HG03025 (cell line): ENCODE results near the gene LRRC45.
A peak's percentile ranks its signal among the peaks of the same experiment; 100 is the strongest.
"Not testable (repeated sequence)": the region's sequence is repeated elsewhere in the genome, so short reads cannot be mapped to it uniquely, and the experiment has no call there.

ENCODE experiments used
- ATAC-seq: cut with Tn5 transposase; IDR thresholded peaks from one replicate; pipeline ENCODE4 v1.9.1; 2021; ENCODE audit warnings: mild to moderate bottlenecking, moderate library complexity; ENCODE audit not compliant: unreplicated experiment, low FRiP score

The LRRC45 gene

DNA sequence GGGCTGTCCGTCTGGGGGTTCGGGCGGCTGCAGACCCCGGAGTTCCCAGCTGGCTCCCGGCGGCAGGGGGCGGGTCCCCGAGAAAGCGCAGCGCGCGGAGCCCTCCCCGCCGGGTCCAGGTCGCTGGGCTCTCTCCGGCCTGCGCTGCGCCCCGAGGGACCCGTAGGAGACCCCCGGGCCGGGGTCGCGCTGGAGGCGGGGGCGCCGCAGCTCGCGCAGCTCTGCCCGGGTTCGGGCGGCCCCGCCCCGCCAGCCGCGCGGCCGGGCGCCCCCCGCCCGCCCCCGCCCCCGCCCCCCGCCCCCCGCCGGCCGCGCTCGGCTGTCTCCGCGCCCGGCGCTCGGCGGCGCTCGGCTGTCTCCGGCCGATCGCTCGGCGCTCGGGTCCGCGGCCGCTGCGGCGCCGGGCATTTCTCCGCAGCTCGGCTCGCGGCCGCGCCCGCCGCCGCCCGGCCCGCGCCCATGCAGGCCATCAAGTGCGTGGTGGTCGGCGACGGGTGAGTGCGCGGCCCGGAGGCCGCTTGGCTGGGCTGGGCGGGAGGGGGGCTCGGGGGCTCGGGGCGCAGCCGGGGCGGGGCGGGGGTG lies 8.3 kb downstream of the LRRC45 start, which contains the start of gene RAC3:
Gene RAC3, plus strand, starts transcription at position 376 of the 582 bp plus-strand sequence. Its CDS starts 84 bp downstream, at position 460.
- ATAC-seq = no peak

DNA sequence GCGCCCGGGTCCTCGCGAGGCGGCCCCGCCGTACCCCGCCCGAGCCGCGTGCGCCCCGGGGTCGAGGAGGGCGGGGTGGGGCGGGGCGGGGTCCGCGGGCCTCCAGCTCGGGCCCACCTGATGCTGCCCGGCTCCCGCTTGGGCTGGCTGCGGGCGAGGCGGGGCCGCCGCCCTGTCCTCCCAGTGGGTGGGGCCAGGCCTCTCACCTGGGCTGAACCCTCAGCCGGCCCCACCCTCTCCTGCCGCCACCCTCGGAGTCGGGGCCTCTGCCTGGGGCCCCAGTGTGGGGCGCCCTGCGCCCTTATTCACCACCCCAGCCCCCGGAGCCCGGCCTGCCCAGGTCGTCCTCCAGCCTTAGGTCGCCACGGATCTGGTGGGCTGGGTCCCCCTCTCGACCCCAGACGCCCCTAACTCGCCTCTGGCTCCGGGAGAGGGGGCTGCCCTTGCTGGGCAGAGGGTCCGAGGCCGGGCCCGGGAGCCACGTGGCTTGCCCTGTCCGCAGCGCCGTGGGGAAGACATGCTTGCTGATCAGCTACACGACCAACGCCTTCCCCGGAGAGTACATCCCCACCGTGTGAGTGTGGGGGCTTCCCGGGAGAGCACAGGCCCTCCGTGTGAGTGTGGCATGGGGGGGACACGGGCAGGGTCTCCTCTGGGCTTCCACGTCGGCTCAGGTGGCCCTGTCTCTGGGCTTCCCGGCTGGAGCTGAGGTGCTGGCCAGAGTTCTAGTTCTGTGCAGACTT lies 9.0 kb downstream of the LRRC45 start:
- ATAC-seq = no peak

DNA sequence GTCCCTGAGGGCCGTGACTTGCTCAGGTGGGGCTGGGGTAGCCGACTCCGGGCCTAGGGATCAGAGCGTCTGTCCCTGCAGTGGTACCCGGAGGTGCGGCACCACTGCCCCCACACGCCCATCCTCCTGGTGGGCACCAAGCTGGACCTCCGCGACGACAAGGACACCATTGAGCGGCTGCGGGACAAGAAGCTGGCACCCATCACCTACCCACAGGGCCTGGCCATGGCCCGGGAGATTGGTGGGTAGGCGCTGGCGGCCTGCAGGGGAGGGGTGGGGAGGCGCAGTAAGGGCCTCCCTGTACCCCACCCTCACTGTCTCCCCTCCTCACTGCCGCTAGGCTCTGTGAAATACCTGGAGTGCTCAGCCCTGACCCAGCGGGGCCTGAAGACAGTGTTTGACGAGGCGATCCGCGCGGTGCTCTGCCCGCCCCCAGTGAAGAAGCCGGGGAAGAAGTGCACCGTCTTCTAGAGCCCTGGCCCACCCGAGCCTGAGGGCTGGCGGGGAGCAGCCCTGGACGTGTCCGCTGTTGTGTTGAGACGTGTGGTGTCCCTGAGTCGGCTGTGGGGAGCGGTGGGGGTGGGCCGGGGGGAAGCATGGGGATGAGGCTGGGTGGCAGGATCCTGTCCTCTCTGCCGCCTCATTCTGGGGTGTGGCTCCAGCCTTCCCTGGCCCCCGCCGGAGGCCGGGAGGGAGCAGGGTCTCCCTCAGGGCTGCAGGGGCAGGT lies 10.4 kb downstream of the LRRC45 start:
- ATAC-seq = no peak

DNA sequence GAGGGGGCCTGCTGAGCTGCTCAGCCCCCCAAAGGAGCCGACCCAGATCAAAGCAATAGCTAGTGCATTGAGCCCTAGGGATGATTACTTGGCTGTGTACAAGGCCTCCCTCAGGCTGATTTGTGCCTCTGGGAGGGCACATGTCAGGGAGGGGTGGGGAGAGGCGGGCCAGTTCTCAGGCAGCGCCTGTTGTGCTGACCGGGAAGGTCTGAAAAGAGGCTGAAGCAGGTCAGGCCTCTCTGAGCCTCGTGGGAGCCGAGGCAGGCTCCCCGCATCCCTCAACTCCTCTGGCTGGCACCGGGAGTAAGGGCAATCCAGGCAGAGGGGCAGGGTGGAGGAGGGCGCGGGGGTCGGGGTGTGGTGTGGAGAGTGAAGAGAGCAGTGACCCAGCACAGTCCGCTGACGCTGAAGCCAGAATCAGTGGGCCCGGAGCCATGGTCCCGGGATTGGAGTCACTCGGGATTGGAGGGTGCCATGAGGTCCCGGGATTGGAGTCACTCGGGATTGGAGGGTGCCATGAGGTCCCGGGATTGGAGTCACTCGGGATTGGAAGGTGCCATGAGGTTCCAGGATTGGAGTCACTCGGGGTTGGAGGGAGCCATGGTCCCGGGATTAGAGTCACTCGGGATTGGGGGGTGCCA lies 11.4 kb downstream of the LRRC45 start:
- no peak for ATAC-seq

DNA sequence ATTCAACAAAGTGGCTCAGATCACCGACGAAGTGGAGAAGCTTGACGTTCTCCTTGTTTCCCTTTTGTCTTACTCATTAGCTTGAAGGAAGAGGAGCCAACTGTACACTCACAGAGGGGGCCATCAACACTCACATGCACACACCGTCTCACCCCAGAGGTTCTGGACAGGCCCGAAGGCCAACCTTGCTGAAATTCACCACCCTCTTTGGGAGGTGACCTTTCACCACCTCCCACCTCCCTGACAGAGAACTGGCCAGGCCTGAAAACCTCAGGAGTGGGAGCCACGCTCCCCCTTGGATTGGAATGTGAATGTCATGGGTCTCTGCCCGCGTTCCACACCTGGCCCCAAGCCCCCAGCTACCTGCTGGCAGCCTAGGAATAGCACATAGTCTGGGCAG lies 12.4 kb downstream of the LRRC45 start:
- ATAC-seq = no peak

DNA sequence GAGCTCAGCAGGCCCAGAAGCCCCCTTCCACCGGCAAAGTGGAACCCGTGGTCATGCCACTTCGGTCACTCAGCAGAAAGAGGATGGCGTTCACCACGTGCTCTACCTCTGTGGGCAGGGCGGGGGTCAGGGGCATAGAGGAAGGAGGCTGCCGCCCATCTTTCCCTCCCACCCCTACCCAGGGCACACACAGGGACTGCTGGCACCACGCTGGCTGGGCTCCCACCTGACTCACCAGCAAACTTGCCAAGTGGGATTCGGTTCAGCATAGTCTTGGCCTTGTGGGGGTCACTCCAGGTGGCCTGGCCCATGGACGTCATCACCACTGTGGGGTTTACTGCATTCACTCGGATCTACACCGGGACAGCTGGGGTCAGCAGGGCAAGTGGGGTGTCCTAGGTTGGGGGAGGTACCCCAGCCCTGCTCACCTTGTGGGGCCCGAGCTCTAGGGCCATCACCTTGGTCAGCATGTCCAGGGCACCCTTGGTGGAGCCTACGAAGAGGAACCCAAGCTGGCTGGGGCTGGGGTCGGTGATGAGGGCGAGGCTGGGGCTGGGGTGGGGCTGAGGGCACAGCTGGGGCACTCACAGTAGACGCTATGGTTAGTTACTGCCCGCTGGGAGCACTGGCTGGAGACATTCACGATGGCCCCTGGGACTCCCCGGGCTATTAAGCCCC lies 13.0 kb downstream of the LRRC45 start:
- no peak for ATAC-seq

DNA sequence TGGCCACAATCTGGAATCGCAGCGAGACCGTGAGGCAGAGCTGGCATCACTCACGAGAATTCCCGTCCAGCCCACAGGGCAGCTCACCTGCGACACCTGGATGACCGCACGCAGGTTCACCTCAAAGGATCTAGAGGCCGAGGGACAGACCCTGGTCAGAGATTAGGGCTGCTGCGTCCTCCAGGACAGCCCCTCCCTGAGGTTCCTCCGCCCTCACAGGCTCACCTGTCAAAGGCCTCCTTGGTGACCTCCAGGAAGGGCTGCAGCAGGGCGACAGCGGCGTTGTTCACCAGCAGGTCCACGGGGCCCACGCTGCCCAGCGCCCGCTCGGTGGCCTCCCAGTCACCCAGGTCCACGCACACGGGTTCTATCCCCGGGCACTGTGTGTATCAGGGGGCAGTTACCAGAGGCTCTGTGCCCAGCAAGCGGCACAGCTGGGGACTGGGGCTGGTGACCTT lies 13.6 kb downstream of the LRRC45 start:
- ATAC-seq = no peak

DNA sequence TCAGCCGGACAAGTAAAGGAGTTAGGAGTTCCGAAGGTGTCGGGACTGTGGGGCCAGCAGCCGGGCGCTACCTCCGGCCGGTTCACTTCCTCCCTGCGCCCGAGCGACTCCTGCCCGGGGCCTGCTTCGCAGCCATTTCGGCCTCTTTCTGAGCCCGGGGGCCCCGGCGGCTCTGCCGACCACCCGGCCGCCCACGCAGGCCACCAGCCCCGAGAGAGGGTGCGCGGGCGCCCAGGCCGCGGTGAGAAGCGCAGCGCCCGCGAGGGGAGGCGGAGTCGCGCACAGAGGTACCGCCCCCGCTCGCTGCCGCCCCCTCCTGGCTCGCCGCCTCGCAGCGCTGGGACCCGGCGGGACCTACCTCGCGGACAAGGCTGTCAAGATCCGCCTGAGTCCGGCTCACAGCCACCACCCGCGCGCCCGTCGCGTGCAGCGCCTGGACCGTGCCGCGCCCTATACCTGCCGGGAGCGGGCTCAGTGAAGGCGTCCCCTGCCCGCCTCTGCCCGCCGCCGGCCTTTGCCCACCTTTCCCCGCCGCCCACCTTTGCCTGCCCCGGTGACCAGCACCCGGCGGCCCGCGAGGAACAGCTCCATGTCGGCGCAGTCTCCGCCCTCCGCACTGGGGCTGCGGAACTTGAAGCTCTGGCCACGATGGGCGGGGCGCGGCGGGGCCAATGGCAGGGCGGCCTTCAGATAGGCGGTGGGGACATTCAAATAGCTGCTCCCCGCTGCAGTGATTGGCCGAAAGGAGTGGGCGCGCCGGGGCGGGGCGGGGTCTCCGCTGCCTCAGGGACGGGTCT lies 14.2 kb downstream of the LRRC45 start, which contains the start of gene DCXR:
Gene DCXR, minus strand, starts transcription at position 606 of the 797 bp plus-strand sequence. Its CDS starts 15 bp downstream, at position 591.
- ATAC-seq = peak; percentile 81

DNA sequence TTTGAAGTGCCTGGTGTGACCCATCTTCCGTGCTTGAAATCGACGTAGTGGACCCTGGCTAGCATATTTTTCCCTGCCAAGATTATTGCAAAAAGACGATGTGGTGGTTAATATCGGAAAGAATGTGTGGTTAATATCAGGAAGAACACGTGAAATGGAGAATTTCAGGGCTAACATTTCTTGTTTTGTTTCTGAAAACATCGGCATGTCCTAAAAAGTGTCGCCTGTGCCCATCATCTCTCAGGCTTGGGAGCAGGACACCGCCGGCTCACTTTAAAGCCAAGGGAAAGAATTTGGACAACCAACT lies 14.7 kb downstream of the LRRC45 start:
- no peak for ATAC-seq

DNA sequence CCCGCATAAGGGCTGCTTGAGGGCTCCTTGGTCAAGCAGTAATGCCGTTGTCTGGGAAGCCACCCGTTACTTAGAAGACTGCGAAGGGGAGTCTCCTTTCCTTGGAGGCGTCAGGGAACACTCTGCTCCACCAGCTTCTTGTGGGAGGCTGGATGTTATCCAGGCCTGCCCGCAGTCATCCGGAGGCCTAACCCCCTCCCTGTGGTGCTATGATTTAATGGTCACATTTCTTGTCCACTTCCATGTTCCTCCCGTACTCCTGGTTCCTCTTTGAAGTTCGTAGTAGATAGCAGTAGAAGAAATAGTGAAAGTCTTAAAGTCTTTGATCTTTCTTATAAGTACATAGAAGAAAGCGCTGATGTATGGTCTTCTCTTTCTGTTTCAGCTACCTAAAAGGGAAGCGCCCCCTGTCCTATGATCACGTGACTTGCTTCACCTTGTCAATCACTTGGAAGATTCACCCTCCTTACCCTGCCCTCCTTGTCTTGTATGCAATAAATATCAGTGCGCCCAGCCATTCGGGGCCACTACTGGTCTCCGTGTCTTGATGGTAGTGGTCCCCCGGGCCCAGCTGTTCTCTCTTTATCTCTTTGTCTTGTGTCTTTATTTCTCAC lies 15.8 kb downstream of the LRRC45 start:
- ATAC-seq = not testable (repeated sequence)

DNA sequence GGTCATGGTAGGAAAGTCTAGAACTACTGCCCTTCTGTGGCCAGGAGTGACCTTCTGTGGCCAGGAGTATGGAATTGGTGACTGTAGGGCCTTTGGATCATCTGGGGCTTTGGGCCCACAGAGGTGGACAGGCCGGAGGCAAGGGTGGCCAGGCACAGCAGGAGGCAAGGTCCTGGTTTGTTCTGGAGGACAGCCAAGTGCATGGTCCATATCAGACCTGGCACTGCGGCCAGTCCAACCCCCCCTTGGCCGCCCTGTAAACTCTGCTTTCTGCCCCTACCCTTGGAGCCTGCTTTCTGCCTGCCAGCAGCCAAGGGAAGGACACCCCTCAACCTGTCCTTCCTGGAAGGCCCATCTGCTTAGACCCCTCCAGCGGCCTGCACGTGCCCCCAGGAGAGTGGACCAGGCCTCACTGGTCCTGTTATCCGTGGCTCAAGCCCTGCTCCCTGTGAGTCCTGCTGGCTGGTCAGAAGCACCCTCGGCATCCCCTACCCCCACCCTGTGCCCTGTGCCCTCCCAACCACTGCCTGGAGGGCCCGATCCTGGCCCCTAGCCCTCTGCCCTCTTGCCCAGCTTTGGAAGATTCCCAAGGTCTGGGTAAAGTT lies 16.7 kb downstream of the LRRC45 start:
- no peak for ATAC-seq

DNA sequence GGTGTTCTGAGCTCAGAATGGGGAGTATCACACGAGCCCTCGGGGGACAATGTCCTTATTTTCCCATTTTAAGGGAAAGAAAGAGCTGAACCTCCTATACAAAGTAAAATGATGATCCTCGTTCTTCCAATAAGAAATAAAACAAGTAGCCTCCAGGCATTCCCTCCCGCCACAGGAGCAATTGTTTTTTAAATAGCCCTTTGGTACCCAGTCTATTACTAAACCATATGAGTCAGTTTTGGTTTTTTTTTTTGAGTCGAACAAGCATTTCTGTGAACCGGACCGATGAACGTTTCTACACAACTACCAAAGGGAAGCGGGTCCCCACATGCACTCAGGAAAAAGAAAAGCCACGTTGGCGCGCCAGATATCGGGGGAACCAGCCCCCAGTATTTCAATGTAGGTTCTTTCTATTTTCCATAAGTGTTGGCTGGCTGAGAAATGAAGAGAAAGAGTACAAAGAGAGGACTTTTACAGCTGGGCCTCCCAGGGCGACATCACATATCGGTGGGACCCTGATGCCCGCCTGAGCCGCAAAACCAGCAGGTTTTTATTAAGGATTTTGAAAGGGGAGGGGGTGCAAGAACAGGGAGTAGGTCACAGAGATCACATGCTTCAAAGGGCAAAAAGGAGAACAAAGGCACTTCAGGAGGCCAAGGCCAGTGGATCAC lies 18.2 kb downstream of the LRRC45 start:
- no peak for ATAC-seq

DNA sequence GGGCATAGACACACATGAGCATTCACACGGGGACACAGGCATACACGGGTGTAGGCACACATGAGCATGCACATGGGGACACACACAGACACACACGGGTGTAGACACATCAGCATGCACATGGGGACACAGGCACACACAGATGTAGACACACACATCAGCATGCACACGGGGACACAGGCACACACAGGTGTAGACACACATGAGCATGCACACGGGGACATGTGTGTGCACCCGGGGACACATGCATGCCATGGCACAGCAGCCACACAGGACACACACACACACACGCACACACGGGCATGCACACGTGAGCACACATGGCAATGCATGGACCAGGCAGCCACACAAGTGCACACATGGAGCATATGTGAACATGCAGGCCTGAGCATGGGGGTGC lies 19.5 kb downstream of the LRRC45 start:
- ATAC-seq = no peak

DNA sequence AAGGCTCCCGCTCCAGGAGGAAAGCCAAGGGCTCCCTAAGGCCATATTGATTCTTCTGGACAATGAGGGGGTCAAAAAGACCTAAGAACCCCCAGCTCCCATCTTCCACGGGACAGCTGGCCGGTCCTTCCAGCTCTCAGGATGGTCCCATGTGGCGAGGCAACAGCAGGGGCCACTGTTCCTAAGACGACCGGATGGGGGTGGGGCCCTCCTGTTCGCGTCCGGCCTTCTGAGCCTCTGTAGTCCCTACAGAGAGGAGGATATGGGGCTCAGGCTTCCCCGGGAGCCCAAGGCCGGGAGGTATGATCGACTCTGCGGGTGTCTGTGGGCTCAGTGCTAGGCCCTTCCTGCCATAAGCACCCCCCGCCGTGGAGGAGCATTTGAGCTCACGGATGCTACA lies 20.4 kb downstream of the LRRC45 start:
- ATAC-seq = no peak

DNA sequence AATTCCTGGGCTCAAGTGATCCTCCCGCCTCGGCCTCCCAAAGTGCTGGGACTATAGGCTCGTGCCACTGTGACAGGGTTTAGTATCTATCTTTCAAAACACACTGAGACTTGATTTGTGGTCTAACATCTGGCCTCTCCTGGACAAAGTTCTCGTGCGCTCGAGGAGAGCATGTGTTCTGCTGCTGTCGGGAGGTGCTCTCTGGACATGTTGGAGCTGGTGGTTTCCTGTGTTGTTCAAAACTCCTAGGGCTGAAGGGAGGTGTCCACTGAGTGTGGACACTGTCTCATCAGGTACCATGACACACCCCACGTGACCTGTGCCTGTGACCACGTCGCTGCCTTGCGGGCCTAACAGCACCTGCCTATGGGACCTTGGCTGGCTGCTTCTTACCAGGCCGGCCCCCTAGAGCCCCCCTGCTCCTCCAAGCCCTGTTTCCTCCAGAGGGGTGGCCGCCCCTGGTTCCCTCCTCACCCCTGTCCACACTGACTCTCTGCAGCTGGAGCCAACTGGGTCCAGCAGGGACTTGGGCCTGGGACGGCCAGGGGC lies 22.9 kb downstream of the LRRC45 start:
- ATAC-seq = no peak

DNA sequence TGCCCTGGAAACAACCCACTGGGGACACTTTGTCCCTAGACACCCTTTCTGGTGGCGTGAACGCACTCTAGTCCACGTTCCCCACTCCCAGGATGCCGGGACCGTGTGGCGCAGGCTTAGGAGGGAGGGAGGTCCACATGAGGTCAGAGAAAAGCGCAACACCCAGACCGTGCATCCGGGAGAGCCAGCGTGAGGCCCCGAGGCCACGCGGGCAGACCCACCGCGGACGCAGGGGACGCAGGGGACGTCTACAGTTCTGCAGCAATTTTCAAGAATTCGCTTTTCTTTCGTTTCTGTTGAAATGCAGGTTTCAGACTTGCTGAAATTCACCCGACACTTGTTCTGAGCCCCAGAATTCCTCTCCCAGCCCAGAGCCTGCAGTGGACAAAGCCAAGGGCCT lies 23.8 kb downstream of the LRRC45 start:
- no peak for ATAC-seq

DNA sequence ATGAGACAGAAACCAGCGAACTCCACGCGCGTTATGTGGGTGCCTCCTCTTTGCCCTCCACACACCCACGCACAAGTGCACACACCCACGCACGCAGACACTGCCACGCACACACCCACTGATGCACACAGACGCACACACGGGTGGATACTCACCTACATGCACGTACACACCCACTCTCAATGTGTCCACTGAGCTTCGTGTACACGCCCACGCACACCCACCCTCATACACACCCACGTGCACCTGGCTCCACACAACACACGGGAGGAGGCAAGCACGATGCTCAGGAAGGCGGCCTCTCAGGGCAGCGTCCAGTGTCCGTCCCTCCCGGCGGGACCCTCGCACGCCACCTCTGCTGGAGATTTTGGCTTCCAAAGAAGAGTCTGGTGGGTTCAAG lies 24.3 kb downstream of the LRRC45 start:
- ATAC-seq = no peak

DNA sequence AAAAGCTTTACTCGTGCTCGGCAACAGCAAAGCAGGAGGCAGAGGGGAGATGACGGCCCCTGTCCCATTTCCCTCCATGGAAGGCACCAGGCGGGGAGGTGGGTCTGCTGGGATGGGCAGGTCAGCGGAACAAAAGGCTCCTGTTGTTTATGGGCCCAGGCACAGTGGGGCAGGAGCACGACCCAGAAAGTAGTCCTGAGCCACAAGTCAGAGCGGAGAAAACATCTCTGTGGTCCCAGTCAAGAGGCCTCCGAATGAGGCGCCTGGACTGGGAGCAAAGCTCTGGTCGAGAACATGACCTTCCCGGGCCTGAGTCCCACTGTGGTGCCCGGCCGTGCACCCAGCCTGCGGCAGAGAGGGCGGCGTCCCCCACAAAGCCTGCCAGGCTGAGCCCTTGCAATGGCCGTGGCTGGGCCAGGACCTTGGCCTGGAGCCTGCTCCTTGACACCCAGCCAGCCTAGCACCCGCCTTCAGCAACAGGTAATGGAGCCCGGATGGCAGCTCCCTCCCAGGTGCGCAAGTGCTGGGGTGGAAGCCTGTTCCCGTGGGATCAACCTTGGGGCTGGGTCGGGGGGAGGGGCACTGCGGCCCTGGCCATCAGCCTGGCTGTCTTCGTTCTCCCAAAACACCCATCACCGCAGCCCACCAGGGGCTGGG lies 24.9 kb downstream of the LRRC45 start:
- ATAC-seq = no peak
